ENCODE measurements around the gene ANKRD1. TPM values are rescaled to one million over a fixed set of nuclear protein-coding genes. Genes with fewer than 3 reads are reported as not detected.

Gene ANKRD1
- polyA plus RNA-seq, 3 donors: 0.81 to 1.5 (median 0.91) TPM

DNA sequence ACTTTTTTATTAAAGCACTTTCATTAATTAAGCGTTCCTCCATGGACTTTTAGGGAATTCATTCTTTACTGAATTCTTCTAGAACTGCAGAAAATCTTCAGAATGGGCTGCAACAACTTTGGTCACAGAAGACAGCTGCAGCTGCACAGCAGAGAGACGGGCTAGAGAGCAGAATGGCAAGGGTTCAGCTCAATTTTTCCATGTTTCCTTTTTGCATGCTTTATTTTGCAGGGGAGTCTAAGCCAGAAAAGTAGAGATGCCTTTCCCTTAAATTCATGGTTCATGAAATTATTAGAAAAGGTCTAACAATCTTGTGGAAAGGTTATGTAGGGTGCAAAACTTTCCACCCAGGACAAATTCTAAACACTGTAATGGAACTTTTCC lies 15.4 kb upstream of the ANKRD1 start:
- DNase-seq: no peak

- DNase-seq: no peak
Observed at GRCh38 chr10:90935581-90936275, 14.8 kb upstream of the ANKRD1 start.

- peak; percentile 59 for DNase-seq
Observed at GRCh38 chr10:90930971-90931871, 10.3 kb upstream of the ANKRD1 start.

DNA sequence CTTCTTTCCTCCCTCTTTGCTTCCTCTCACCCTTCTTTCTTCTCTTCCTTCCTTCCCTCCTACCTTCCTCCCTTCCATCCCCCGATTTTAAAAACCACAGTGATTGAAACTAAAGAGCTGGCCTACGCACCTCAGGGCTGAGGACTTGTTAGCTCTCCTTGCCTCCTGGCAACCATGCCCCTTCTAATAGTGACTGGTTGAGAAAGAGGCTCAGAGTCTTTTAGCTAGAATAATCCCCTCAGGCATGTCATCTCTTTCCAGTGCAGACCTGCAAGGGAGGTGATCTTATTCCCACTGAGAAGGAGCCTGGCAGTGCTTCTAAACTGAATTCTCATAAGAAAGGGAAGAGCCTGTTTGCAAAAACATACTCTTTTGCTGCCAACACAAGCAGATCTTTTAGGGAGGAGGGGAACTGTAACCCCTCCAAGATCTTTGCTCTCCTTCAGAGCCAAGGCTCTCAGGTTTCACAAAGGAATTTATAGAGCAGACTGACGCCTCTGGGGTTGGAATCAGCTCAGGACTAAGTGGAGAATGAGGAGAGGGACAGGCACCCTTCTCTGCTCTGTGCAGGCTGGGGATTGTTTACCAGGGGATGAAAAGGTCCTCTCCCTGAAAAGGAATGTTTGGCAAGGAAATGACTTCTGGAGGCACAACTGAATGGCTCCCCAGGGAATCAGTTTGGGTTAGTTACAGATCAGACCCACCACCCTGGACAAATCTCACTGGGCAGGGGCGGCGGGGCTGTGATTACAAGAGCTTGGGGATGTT lies 9.4 kb upstream of the ANKRD1 start:
- DNase-seq: peak; percentile 70

DNA sequence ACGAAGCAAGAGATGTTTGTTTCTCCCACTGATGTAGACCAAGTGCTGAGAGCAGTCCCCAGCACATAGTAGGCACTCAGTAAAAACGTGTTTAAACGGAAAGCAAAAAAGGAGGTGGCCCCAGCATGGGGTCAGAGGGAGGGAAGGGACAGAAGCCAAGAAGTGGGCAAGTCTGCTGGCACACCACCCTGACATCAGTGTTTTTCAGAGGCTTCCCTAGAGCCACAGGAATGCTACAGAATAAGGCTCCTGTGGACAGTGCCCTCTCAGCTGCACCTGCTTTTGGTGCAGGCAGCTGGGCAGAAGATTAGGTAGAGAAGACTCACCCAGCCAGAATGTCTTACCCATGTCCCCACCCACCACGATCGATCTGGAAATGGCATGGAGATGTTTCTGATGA lies 8.3 kb upstream of the ANKRD1 start:
- DNase-seq: no peak

- DNase-seq: no peak
Observed at GRCh38 chr10:90927293-90927692, 6.4 kb upstream of the ANKRD1 start.

DNA sequence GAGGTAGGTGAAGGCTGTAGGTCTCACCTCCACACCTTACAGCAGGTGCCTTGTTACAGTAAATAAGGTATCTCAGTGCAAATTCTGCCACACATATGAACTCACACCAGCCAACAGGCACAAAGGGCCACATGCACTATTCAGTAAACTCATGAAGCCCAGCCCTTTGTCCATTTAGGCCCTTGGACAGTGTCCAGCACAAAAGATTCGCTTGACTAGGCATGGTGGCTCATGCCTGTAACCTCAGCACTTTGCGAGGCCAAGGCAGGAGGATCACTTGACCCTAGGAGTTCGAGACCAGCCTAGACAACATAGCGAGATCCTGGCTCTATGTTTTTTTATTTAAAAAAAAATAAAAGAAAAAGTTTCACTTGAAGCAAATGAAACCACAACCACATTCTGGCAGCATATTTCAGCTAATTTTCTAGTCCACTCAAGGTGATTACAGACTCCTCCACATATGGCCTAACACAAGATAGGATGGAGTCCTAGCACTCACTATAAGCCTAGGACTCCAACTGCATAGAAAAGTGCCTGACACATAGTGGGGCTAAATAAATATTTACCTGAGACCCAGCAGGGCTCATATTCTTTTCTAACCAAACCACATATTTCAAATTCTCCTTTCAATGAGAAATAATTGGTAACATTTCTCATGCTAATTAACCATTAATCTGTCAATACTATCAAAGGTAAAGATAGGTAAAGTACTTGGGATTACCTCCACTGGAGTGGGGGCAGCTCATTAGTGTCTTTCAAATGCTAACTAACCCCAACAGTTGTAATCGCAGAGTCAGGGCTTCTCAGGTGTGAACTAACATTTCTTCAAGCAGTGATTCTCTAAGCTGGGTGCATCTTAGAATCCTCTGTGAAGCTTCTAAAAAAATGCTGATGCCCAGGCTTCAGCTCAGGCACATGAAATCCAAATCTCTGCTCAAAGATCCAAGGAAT lies 4.5 kb upstream of the ANKRD1 start:
- DNase-seq: no peak

- DNase-seq: no peak
Observed at GRCh38 chr10:90924552-90924951, 3.7 kb upstream of the ANKRD1 start.

GRCh38 chr10:90923111-90923731 lies 2.3 kb upstream of the ANKRD1 start:
- DNase-seq: no peak

DNA sequence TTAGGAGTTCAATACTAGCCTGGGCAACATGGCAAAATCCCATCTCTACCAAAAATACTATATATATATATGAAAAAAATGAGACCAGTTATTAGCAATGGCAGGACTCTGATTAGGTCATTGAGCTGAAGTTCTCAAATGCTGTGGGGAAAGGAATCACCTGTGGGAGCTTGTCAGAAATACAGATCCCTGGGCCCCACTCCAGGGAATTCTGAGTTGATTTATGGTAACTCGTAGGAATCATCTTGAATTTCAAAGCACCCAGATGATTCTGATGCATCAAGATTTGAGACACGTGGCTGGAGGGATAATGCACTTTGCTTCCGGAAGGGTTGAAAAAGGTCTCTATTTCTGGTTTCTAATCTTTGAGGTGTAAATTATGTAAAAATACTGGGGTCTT lies 1.0 kb upstream of the ANKRD1 start:
- DNase-seq: no peak

GRCh38 chr10:90919683-90920574 lies 958 bp downstream of the ANKRD1 start:
- no peak for DNase-seq

DNA sequence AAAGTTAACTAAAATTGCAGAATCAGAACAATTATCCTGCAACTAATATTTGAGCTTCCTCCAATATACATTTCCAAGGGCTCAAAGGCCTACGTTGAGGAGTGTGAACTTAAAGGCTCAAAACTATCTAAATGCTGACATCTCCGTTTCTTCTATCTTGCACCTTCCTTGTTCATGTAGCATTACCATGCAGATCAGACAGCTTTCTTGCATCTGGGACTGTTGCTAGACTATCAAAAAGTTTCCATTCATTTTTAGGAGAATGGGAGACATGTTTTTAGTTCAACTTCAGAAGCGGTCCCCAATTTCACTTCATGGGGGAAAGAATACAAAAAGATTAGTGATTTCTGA lies 2.9 kb downstream of the ANKRD1 start:
- DNase-seq: no peak

DNA sequence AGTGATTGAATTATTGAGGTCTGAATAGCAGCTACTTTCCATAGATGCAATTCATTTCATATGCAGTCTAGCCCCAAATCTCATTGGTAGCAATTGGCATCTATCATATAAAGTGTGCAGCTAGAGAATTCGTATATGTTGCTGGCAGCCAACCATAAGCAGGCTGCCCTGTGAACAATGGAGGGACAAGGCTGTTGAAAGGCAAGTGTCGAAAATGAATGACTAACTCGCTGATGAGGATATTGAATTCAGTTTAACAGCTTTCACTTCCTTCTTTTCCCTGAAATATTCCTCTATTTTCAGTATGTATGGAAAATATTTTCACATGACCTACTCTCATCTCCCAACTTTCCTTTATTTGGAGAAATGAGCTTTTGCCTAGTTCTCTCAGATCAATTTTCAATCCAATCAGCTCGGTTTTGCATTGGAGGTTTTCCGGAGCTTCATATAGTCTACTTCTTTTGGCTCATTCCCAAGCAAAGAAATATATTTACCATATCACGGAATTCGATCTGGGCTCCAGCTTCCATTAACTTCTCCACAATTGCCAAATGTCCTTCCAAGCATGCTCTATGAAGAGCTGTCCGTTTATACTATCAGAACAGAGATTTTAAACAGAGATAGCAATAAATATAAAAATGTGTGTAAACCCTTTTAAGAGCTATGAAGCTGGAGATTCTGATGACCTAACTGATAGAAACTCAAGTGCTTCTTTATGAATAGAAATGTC lies 3.5 kb downstream of the ANKRD1 start:
- DNase-seq: no peak

GRCh38 chr10:90916392-90917237 lies 4.3 kb downstream of the ANKRD1 start:
- no peak for DNase-seq

DNA sequence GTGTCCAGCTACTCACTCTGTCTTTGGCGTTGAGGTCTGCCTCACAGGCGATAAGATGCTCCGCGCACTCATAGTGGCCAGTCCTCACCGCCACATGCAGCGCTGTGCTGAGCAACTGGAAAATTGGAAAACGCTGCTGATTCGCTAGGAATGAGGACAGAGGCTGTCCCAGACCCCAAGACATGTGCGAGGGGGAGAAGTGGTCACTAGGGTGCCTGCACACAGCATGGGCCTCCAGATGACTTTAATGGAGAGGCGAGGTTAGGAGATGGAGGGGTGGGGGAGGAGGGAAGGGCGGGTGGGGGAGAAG lies 5.2 kb downstream of the ANKRD1 start:
- no peak for DNase-seq

DNA sequence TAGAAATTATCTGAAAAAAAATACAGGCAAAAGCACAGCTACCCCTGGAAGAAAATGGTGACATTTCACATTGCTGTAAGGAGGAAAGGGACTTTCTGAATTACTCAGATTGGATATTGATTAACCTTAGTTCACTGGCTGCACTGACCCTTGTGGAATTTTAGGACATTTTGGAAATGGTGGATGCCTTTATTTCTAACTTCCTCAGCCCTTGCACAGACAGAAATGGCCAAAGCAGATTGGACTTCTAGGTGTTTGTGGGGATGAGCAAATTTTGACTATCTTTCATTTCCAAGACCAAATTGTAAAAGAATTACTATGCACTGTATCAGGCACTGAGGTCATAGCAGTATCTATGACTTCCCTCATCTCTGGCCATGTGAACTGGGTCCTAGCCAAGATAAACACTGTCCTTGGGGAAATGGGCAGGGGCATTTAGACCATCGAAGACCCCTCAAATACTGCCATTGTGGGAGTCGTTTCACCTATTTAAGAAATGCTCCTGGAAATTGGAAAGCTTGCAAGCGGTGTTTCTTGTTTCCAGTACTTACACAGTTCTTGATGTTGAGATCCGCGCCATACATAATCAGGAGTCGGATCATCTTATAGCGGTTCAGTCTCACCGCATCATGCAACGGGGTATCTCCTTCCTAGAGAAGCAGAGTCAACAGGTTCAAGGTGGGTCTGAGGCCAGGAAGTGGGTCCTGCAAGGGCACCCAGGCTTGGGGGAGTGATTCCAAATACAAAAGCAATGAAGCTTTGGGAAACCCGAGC lies 5.7 kb downstream of the ANKRD1 start:
- no peak for DNase-seq

DNA sequence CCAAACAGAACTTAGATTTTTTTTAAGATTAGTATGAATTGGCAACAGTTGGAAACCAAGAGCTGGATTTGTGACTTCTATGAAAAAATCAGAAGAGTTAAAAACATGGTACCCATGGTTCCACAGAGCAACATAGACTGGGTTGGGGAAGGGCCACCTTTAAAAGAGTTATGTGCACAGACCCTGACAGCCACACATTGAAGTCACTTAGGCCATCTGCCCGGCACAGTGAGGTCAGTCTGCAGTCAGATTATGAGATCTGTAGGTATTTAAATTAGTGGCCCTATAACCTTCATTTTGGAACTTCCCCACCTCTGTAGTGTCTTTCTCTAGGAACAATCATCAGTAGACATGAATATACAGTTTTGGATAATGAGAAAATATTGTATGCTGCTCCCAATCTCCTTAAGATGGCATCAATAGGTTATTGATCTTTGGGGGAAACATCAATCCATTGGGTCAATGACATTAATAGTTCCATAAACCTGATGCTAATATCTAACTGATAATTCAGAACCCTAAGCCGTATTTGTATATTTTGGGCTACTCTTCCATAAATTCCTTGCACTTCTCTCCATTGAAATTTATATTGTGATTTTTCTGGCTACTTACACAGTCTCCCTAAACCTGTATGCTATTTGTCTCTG lies 7.0 kb downstream of the ANKRD1 start:
- no peak for DNase-seq
